GM12865 (cell line): Measurements from ENCODE around the gene IL13.

Experiments
- DNase-seq: peaks from one replicate; pipeline ENCODE4 v3.0.0; 2010; ENCODE audit warnings: low read depth
- H3K4me3 ChIP-seq: 2 replicates; pipeline ENCODE4 v1.5.1; 2011; ENCODE audit warnings: mild to moderate bottlenecking, low read depth, low read length, control low read depth
- CTCF ChIP-seq: IDR thresholded peaks from 2 replicates; pipeline ENCODE4 v1.5.1; 2011; ENCODE audit warnings: low read length, control low read depth, low read depth, inconsistent platforms; ENCODE audit not compliant: insufficient read depth; ENCODE audit errors: missing control alignments

IL13 gene

GRCh38 chr5:132684491-132684890 lies 26.5 kb downstream of the IL13 start:
- no peak for DNase-seq
- TF ChIP-seq CTCF: no peak
- H3K4me3 ChIP-seq: no peak overlapping the region

- no peak overlapping the region for H3K4me3 ChIP-seq
- DNase-seq: no peak
- TF ChIP-seq CTCF: no peak
Measured at GRCh38 chr5:132684922-132685720, 27.1 kb downstream of the IL13 start.

GRCh38 chr5:132686193-132686592 lies 28.2 kb downstream of the IL13 start:
- no peak overlapping the region for H3K4me3 ChIP-seq
- DNase-seq: no peak
- TF ChIP-seq CTCF: no peak

DNA sequence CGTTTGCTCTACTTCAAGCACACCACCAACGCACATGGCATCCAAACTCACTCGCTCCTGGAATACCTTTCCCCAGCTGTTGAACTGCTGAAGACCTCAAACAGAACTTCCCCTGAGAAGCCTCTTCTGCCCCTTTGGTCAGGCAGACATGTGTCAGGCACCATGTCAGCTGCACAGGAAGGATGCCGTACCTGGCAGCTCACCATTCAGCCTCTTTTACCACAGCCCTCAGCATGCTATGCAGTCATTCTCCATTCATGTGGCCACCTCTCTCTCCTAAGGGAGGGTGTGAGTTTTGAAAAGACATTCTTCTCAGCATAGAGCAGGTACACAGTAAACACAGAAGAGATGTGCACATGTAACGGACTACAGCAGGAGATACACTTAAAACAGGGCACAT lies 30.0 kb downstream of the IL13 start:
- H3K4me3 ChIP-seq: no peak overlapping the region
- DNase-seq: peak; percentile 42
- no peak for TF ChIP-seq CTCF

DNA sequence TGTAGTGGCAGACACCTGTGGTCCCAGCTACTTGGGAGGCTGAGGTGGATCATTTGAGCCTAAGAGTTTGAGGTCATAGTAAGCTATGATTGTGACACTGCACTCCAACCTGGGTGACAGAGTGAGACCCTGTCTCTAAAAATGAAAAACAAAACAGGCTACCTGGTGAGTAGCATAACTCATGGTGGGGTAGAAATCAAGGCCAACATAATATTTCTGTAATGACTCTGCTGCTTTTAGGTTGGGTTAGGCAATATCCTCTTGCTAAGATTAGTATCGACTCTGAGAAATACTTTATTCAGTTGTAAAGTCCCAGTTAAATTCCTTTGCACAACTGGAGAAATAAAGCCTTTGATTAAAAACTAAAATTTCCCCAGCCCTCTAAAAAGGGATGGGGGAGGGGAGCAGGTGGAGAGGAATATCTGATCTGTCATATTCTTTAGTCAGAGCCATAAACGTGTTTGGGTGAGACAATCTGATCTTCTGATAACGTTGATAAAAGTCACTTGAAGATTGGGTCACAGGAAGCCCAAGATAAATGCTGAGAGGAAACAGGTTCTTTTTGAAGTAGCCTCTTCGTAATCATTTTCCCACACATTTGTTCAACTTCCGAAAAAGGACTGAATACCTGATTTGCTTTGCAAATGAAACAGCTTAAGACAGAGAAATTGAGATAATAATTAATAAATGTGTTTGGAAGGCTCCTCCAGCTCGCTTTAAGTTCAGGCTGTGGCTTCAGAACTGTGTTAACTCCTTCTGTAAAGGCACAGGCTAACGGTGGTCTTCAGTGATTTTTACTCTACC lies 30.8 kb downstream of the IL13 start:
- no peak for TF ChIP-seq CTCF
- no peak overlapping the region for H3K4me3 ChIP-seq
- no peak for DNase-seq

DNA sequence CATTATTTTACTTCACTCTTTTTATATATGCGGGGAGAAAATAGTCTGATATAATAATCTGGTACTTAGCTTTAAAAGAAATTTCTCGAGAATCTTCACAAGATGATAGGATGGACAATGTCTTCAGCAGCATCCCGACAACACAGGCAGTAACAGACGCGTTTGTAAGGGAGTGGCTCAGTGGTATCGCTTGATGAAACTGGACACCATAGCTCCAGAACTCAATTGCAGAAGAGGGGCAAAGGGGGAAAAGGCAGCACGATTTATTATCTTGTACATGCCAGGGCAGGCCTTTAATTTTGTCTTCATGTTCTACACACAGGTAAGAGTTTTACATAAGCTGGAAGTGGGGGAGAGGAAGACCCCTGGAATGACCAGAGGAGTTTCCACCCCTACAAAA lies 31.5 kb downstream of the IL13 start:
- DNase-seq: no peak
- H3K4me3 ChIP-seq: no peak overlapping the region
- TF ChIP-seq CTCF: no peak
